Left colon (tissue), 2 donors: ENCODE results near the gene NT5DC2. TPM values are rescaled to one million over a fixed set of nuclear protein-coding genes. Genes with fewer than 3 reads are reported as not detected.

Source experiments
- ATAC-seq: fragments of 200-7000 bp; cut with Tn5 transposase; one replicate; pipeline ENCODE4 v1.9.1; 2020; ENCODE audit warnings: mild to moderate bottlenecking, moderate library complexity
- DNase-seq, 2 donors: peaks; one replicate each; pipeline ENCODE4 v3.0.0-alpha.2; 2020
- intact Hi-C, 2 donors: fragments of 100-400 bp; cut with DNase I in 1 of 2; cut with micrococcal nuclease in 1 of 2; formaldehyde crosslinking; loops; one replicate each; pipeline versions ENCODE4 v1.11.2 to v1.14.0; 2022; cut with DNase I, micrococcal nuclease
- total RNA-seq, 2 donors: library from RNA; stranded (reverse); fragmentation: NEBNext Ultra II Directional; extraction: Animal tissue kit (Norgen Biotek cat#: 25700); gene quantifications; one replicate each; pipeline ENCODE4 v1.2.1, GENCODE V29; 2021
- donor health status: DM: no; HTN: no; CAD: no.
- donor health status: DM: yes; HTN: yes; CAD: no.

The NT5DC2 gene
- total RNA-seq, 2 donors from 2014 or later, result 14.1 to 15.6 TPM

- DNase-seq (no peak), ATAC-seq (no peak)
- intact Hi-C loops, result no loop called here
Observed at GRCh38 chr3:52539010-52539653, 5.5 kb upstream of the NT5DC2 start.

- intact Hi-C loops, result no loop called here
- DNase-seq, result peak in 1 of 2 donors; percentile 15
- ATAC-seq, result no peak
Observed at GRCh38 chr3:52537726-52538421, 4.2 kb upstream of the NT5DC2 start.

GRCh38 chr3:52537165-52537620 lies 3.5 kb upstream of the NT5DC2 start:
- ATAC-seq (peak; percentile 26), DNase-seq (no peak)
- intact Hi-C loops, result no loop called here

GRCh38 chr3:52536369-52537164 lies 2.9 kb upstream of the NT5DC2 start, which contains the start of gene UQCC5:
UQCC5 (plus strand) TSS chr3:52536605; CDS start chr3:52536756, 151 bp downstream.
- DNase-seq (peak; percentile 98), ATAC-seq (peak; percentile 90)
- intact Hi-C loops, result no loop called here

GRCh38 chr3:52536112-52536368 lies 2.4 kb upstream of the NT5DC2 start:
- intact Hi-C loops, result no loop called here
- ATAC-seq (no peak), DNase-seq (no peak)

GRCh38 chr3:52535411-52536111 lies 1.9 kb upstream of the NT5DC2 start:
- ATAC-seq (no peak), DNase-seq (peak in 1 of 2 donors; percentile 14)
- intact Hi-C loops, result no loop called here

GRCh38 chr3:52534281-52535183 lies 875 bp upstream of the NT5DC2 start:
- intact Hi-C loops, result no loop called here
- peak in 1 of 2 donors; percentile 29 for DNase-seq

GRCh38 chr3:52532838-52533622 lies 627 bp downstream of the NT5DC2 start:
- intact Hi-C loops, result no loop called here
- ATAC-seq, result no peak
- peak in 1 of 2 donors; percentile 50 for DNase-seq

More at GRCh38 chr3:52534281-52535183, 875 bp upstream of the NT5DC2 start:
- no peak for ATAC-seq

GRCh38 chr3:52532517-52532837 lies 1.2 kb downstream of the NT5DC2 start:
- peak in 1 of 2 donors; percentile 32 for DNase-seq
- intact Hi-C loops, result no loop called here

GRCh38 chr3:52531860-52532516 lies 1.7 kb downstream of the NT5DC2 start:
- intact Hi-C loops, result no loop called here
- no peak for ATAC-seq
- peak in 1 of 2 donors; percentile 11 for DNase-seq

More at GRCh38 chr3:52532517-52532837, 1.2 kb downstream of the NT5DC2 start:
- no peak for ATAC-seq

GRCh38 chr3:52530918-52531826 lies 2.5 kb downstream of the NT5DC2 start:
- DNase-seq (peak; percentile 4 to 21), ATAC-seq (no peak)
- intact Hi-C loops, result no loop called here

- DNase-seq (peak; percentile 3 to 23), ATAC-seq (no peak)
- intact Hi-C loops, result no loop called here
Observed at GRCh38 chr3:52529376-52530333, 4.0 kb downstream of the NT5DC2 start.

- DNase-seq, result peak; percentile 6 to 25
- intact Hi-C loops, result no loop called here
Observed at GRCh38 chr3:52528586-52529375, 4.9 kb downstream of the NT5DC2 start.

More at GRCh38 chr3:52528586-52529375, 4.9 kb downstream of the NT5DC2 start:
- no peak for ATAC-seq
